Measurements from ENCODE around the gene ITGAV. TPM values are rescaled to one million over a fixed set of nuclear protein-coding genes. Genes with fewer than 3 reads are reported as not detected.
A peak's percentile ranks its signal among the peaks of the same experiment; 100 is the strongest.

Gene ITGAV
- total RNA-seq, 1 donor from 2014 or later = 50.3 TPM

DNA sequence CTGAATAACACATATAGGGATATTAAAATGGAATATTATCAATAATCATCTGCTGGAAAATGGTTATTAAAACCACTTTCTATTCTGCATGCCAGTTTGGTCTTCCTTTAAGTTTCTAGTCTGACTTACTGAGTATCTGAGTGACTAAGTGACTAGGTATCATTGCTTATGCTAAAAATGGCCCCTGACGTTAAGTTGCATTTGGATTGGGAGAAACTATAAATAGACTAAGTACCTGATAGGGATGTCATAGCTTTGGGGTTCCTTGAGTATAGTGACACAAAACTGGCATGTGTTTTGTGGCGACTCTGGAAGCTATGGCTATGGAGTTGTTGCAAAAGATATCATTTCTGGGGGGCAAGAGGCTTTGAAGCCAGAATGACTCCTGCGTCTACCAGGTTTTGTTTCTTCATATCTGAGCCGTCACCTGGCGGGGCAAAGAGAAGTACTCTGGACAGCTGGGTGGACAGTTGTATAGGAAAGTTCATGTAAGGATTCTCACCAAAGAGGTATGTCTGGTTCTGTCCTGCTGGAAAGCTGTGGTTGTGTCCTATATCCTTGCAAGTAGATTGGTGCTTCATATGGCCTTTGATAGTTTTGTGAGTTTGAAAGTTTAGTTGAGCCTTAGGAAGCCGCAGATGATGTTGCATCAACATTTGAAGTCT lies 17.9 kb downstream of the ITGAV start:
- Mint-ChIP-seq H3K27ac (ENCODE audit: unreplicated experiment) (no peak overlapping the region), H3K36me3 (ENCODE audit: low read depth) (peaks cover 8% of the 10 kb centered on the region), H3K27me3 (ENCODE audit: low read depth) (no peaks in the 10 kb centered on the region), H3K9me3 (no peaks in the 10 kb centered on the region), H3K4me1 (peaks cover 34% of the 10 kb centered on the region), H3K4me3 (no peak overlapping the region)
- TF ChIP-seq, protein P1, sequence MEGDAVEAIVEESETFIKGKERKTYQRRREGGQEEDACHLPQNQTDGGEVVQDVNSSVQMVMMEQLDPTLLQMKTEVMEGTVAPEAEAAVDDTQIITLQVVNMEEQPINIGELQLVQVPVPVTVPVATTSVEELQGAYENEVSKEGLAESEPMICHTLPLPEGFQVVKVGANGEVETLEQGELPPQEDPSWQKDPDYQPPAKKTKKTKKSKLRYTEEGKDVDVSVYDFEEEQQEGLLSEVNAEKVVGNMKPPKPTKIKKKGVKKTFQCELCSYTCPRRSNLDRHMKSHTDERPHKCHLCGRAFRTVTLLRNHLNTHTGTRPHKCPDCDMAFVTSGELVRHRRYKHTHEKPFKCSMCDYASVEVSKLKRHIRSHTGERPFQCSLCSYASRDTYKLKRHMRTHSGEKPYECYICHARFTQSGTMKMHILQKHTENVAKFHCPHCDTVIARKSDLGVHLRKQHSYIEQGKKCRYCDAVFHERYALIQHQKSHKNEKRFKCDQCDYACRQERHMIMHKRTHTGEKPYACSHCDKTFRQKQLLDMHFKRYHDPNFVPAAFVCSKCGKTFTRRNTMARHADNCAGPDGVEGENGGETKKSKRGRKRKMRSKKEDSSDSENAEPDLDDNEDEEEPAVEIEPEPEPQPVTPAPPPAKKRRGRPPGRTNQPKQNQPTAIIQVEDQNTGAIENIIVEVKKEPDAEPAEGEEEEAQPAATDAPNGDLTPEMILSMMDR (conservative IDR thresholded peaks at IDR 0.05) = no peak
- no peak for DNase-seq (ENCODE audit: low read depth, low spot score)

GRCh38 chr2:186610785-186611184 lies 20.9 kb downstream of the ITGAV start:
- H3K27me3 Mint-ChIP-seq (ENCODE audit: low read depth) = no peaks in the 10 kb centered on the region
- peaks cover 44% of the 10 kb centered on the region for H3K4me1 Mint-ChIP-seq
- TF ChIP-seq, protein P1 (conservative IDR thresholded peaks at IDR 0.05) = no peak
- peaks cover 8% of the 10 kb centered on the region for H3K36me3 Mint-ChIP-seq (ENCODE audit: low read depth)
- no peaks in the 10 kb centered on the region for H3K9me3 Mint-ChIP-seq
- DNase-seq (ENCODE audit: low read depth, low spot score) = no peak
- H3K27ac Mint-ChIP-seq (ENCODE audit: unreplicated experiment) = peak overlapping the region; percentile 3
- H3K4me3 Mint-ChIP-seq = no peak overlapping the region

- DNase-seq (ENCODE audit: low read depth, low spot score) = no peak
- Mint-ChIP-seq H3K4me3 (no peak overlapping the region), H3K9me3 (no peaks in the 10 kb centered on the region), H3K27me3 (ENCODE audit: low read depth) (no peaks in the 10 kb centered on the region), H3K36me3 (ENCODE audit: low read depth) (peaks cover 8% of the 10 kb centered on the region), H3K27ac (ENCODE audit: unreplicated experiment) (peak overlapping the region; percentile 17), H3K4me1 (peaks cover 44% of the 10 kb centered on the region)
- TF ChIP-seq, protein P1 (conservative IDR thresholded peaks at IDR 0.05) = no peak
These were observed 21.7 kb downstream of the ITGAV start for GRCh38 chr2:186611526-186611925.

DNA sequence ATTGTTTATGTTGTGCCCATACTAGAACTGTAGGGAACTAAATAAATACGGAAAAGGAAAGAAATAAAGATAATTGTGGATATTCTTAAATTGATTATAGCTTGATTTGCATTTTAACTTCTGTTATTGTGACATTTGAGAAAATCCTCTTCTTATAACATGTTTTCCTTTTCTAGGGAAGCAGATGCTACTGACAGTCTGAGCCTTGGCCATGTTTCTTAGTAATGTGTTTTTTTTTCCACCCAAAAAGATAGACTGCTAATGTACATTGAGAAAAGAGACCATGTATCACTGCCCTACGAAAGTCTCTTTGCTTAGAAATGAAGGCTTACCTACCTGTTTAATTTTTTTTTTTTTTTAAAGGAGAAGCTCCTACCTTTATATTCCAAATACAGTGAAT lies 22.2 kb downstream of the ITGAV start:
- no peak overlapping the region for H3K4me3 Mint-ChIP-seq
- H3K9me3 Mint-ChIP-seq = no peaks in the 10 kb centered on the region
- TF ChIP-seq, protein P1 (conservative IDR thresholded peaks at IDR 0.05) = no peak
- H3K27ac Mint-ChIP-seq (ENCODE audit: unreplicated experiment) = peak overlapping the region; percentile 12
- peaks cover 47% of the 10 kb centered on the region for H3K4me1 Mint-ChIP-seq
- H3K27me3 Mint-ChIP-seq (ENCODE audit: low read depth) = no peaks in the 10 kb centered on the region
- no peak for DNase-seq (ENCODE audit: low read depth, low spot score)
- H3K36me3 Mint-ChIP-seq (ENCODE audit: low read depth) = peaks cover 8% of the 10 kb centered on the region

DNA sequence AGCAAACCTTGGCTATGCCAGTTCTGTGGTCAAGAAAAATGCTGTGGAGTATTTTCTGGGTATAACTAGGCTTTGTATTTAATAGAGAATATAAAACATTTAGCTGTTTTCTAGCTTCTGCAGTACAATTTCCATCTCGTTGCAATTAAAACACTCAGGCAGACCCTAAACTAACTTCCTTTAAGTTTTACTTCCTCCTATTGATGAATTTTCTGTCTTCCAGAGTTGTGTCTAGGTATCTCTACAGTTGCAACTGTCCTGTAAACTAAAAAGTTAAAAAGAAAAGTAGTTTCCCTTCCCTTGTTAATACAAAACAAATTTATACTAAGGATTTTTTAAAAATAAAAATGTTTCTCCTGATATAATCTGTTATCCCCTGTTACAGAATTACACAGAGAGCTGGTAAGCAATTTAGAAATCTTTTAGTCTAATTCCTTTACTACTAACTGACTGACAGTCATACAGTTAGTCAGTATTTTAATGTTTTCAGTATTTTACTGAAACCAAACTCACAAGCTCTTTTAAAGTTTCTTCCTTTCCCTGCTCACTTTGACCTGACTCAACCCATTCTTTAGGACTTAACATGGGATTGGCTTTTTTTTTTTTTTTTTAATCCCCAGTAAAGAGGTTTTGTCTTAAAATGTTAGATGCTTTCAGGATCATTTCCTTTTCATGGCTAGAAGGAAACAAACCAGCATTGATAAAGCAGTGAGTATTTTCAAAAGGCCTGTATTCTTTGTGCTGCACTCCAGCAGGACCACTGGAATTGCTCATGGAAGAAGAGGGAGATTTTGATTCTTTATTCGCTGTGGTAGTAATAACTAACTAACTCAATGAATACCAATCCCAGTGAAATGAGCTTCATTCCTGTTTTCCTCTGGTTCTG lies 22.9 kb downstream of the ITGAV start:
- no peaks in the 10 kb centered on the region for H3K9me3 Mint-ChIP-seq
- peak overlapping the region; percentile 61 for H3K4me3 Mint-ChIP-seq
- no peak for DNase-seq (ENCODE audit: low read depth, low spot score)
- H3K27ac Mint-ChIP-seq (ENCODE audit: unreplicated experiment) = peak overlapping the region; percentile 97
- no peaks in the 10 kb centered on the region for H3K27me3 Mint-ChIP-seq (ENCODE audit: low read depth)
- H3K36me3 Mint-ChIP-seq (ENCODE audit: low read depth) = peaks cover 7% of the 10 kb centered on the region
- TF ChIP-seq, protein P1 (conservative IDR thresholded peaks at IDR 0.05) = no peak
- H3K4me1 Mint-ChIP-seq = peaks cover 54% of the 10 kb centered on the region

Measured in neural crest cell (in vitro differentiated cells).